Transverse colon (tissue), 4 donors: ENCODE results near the gene ARHGAP24. TPM values are rescaled to one million over a fixed set of nuclear protein-coding genes. Genes with fewer than 3 reads are reported as not detected.
A peak's percentile ranks its signal among the peaks of the same experiment; 100 is the strongest.

Source experiments
- DNase-seq: peaks from one replicate; pipeline ENCODE4 v3.0.0-alpha.2; 2019
- H3K27ac ChIP-seq, 4 donors: fragments of 200-600 bp; sonication (generic); 2 replicates each; pipeline ENCODE4 v1.5.1; 2016 to 2018; ENCODE audit warnings: inconsistent platforms in 4 of 4
- H3K27me3 ChIP-seq: fragments of 200-600 bp; sonication (generic); 2 replicates; pipeline ENCODE4 v1.5.1; 2017; ENCODE audit warnings: inconsistent platforms
- H3K36me3 ChIP-seq, 4 donors: fragments of 200-600 bp; sonication (generic); 2 replicates each; pipeline ENCODE4 v1.5.1; 2017 to 2019; ENCODE audit warnings: inconsistent platforms in 4 of 4
- H3K4me1 ChIP-seq, 4 donors: fragments of 200-600 bp; sonication (generic); 2 replicates each; pipeline ENCODE4 v1.5.1; 2017 to 2020; ENCODE audit warnings: inconsistent platforms in 4 of 4
- H3K4me3 ChIP-seq, 4 donors: fragments of 200-600 bp; sonication (generic); 1 replicate in 1 of 4; 2 replicates in 3 of 4; pipeline versions ENCODE4 v1.5.1 to v1.6.1; 2017 to 2019; ENCODE audit warnings: inconsistent platforms in 4 of 4
- H3K9me3 ChIP-seq, 2 donors: fragments of 200-600 bp; sonication (generic); 2 replicates each; pipeline ENCODE4 v1.5.1; 2017 to 2019; ENCODE audit warnings: inconsistent platforms in 2 of 2
- EP300 ChIP-seq: sonication (generic); formaldehyde crosslinking; IDR thresholded peaks from one replicate; pipeline ENCODE4 v1.6.1; 2017; ENCODE audit warnings: antibody characterized with exemption, low read depth
- POLR2A ChIP-seq: fragments of 450-650 bp; IDR thresholded peaks from one replicate; pipeline ENCODE4 v1.6.1; 2016; ENCODE audit warnings: antibody characterized with exemption, mild to moderate bottlenecking, moderate library complexity
- POLR2AphosphoS5 ChIP-seq, 3 donors: sonication (generic); formaldehyde crosslinking; IDR thresholded peaks; one replicate each; pipeline ENCODE4 v1.6.1; 2016; ENCODE audit warnings: antibody characterized with exemption in 3 of 3
- WGBS, 2 donors: methylation state at CpG; one replicate each; pipeline ENCODE4 v1.1.5; 2018; ENCODE audit warnings: low coverage in 1 of 2; 5-methylcytosine and 5-hydroxymethylcytosine counted together
- in situ Hi-C, 4 donors: fragments of 200-750 bp; cut with MboI; loops; one replicate each; pipeline versions ENCODE4 v1.15.0 to v1.15.1; 2017; ENCODE audit warnings: low sequenced_read_pairs in 3 of 4, low pct_ligation_motif_present in 1 of 4, low pct_unique_long_range_greater_than_20kb in 1 of 4
- intact Hi-C: fragments of 100-400 bp; cut with DNase I; formaldehyde crosslinking; loops from one replicate; pipeline ENCODE4 v1.15.1; 2023; ENCODE audit warnings: low total_unique reads
- total RNA-seq, 4 donors: library from RNA; depleted of rRNA; stranded (reverse); fragments of >200 nt; gene quantifications; one replicate each; pipeline ENCODE4 v1.1.0, GENCODE V29; 2016
- TF ChIP-seq, protein P1 (sequence below), 5 experiments: fragments of 200-600 bp in 3 of 5; fragments of 450-650 bp in 2 of 5; sonication (generic) in 3 of 5; IDR thresholded peaks; 1 replicate in 2 of 5; 2 replicates in 3 of 5; pipeline ENCODE4 v1.5.1; 2016 to 2017; ENCODE audit warnings: antibody characterized with exemption in 5 of 5, inconsistent platforms in 3 of 5, mild to moderate bottlenecking in 2 of 5, moderate library complexity in 1 of 5

Gene ARHGAP24
- total RNA-seq, 4 donors from 2014 or later = 4.2 to 32.0 (median 12.6) TPM

DNA sequence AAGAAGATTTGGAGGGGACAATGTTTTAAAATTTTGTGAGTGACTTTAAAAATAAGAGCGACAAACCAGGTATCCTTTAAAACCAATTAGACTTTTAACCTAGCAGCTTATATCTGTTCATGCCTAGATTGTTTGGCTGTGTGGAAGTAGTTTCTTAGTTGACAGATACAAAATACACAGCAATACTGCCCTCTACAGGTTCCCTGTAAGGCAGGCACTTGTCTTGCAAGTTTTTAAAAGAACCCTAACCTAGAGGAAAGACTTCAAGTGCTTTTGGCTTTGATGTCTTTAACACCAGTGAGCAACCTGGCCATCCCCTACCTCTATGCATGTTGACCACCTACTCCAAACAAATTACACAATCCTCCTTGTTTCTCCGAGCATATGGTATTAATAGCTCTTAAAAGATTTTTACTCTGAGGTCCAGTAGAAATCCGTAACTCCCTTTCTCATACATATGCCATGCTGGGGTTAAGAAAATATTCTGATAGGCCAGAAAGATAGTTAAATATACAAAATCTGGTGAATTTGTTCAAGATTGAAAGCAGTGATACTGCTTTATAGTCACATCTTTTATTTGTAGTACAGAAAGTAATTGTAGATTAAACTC, 273.0 kb downstream of the ARHGAP24 start:
- Histone ChIP-seq H3K4me3 (no peak overlapping the region), H3K4me1 (peaks cover 0 to 20% (median 0%) of the 10 kb centered on the region in 4 donors), H3K36me3 (no peaks in the 10 kb centered on the region), H3K27ac (no peak overlapping the region), H3K27me3 (no peaks in the 10 kb centered on the region), H3K9me3 (no peaks in the 10 kb centered on the region)
- intact Hi-C loops = no loop called here
- in situ Hi-C loops = loop anchor here (10.0 to 25.0 kb wide), 4 partner anchors 336 to 611 kb away; no protein-coding TSS in a partner anchor
- 33 to 37% methylated on average over 3 of the region's 3 CpGs for WGBS, 2 donors
- TF ChIP-seq, protein P1, sequence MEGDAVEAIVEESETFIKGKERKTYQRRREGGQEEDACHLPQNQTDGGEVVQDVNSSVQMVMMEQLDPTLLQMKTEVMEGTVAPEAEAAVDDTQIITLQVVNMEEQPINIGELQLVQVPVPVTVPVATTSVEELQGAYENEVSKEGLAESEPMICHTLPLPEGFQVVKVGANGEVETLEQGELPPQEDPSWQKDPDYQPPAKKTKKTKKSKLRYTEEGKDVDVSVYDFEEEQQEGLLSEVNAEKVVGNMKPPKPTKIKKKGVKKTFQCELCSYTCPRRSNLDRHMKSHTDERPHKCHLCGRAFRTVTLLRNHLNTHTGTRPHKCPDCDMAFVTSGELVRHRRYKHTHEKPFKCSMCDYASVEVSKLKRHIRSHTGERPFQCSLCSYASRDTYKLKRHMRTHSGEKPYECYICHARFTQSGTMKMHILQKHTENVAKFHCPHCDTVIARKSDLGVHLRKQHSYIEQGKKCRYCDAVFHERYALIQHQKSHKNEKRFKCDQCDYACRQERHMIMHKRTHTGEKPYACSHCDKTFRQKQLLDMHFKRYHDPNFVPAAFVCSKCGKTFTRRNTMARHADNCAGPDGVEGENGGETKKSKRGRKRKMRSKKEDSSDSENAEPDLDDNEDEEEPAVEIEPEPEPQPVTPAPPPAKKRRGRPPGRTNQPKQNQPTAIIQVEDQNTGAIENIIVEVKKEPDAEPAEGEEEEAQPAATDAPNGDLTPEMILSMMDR (IDR thresholded peaks at IDR 0.05) = peak; percentile 77 to 85 (median 80)
- no peak for TF ChIP-seq POLR2A
- DNase-seq = peak; percentile 15

DNA sequence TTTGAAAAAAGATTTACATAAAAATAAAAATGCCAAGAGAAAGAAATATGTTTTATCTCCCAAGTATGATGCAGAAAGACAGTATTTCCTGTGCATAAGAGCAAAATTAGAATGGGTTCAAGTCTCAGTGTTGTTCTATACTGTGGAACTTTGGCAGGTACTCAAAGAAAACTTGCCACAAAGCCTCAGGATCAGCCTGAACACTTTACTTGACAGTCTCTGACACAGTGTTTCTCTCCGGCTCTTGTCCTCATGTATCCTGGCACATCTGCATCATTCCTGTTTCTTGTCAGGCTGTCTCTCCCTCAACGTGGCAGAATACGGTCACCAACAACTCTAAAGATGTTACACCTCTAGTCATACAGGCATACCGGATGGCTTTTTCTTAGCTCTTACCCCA, 273.7 kb downstream of the ARHGAP24 start:
- H3K4me3 ChIP-seq = no peak overlapping the region

DNA sequence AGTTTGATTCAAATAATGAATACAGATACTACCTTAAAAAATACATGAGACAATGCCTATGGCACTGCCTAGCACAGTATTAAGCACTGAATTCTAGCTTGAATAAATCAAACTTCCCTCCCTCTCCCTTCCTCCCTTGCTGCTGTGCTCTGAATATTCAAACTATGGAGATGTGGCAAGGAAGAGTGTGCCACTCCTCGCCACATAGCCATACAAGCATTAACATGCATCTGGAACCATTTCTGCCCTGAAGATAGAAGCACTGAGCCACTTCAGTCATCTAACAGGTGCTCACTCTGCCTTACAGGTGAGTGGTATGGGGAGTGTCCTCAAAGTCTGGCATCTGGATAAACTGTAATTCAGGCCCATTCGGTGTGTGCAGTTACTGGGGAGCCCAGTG, 276.9 kb downstream of the ARHGAP24 start:
- 74% methylated on average over 2 of the region's 2 CpGs; no CpG with 5 or more reads in 1 of the 2 donors for WGBS, 2 donors
- no peaks in the 10 kb centered on the region for H3K4me1 ChIP-seq
- H3K9me3 ChIP-seq = no peaks in the 10 kb centered on the region
- intact Hi-C loops = no loop called here
- DNase-seq = no peak
- H3K4me3 ChIP-seq = no peak overlapping the region
- H3K27ac ChIP-seq = no peak overlapping the region
- H3K36me3 ChIP-seq = no peaks in the 10 kb centered on the region
- TF ChIP-seq POLR2A (no peak), POLR2AphosphoS5 (IDR thresholded peaks at IDR 0.05) (no peak), EP300 (no peak)
- TF ChIP-seq, protein P1 (IDR thresholded peaks at IDR 0.05) = no peak
- in situ Hi-C loops = loop anchor here in 1 of 4 donors (25.0 kb wide), 1 partner anchor 615 kb away; no protein-coding TSS in a partner anchor
- H3K27me3 ChIP-seq = no peaks in the 10 kb centered on the region

More for the DNA sequence above, 273.7 kb downstream of the ARHGAP24 start:
- WGBS, 2 donors = 74 to 86% methylated on average over 1 to 4 of the region's 4 CpGs
- no peaks in the 10 kb centered on the region for H3K36me3 ChIP-seq
- TF ChIP-seq POLR2A = no peak
- no peak for TF ChIP-seq POLR2AphosphoS5 (IDR thresholded peaks at IDR 0.05)
- TF ChIP-seq, protein P1 (IDR thresholded peaks at IDR 0.05) = no peak
- TF ChIP-seq EP300 = no peak
- H3K27ac ChIP-seq = no peak overlapping the region
- intact Hi-C loops (no loop called here), in situ Hi-C loops (loop anchor here (10.0 to 25.0 kb wide), 4 partner anchors 336 to 611 kb away; no protein-coding TSS in a partner anchor)
- H3K9me3 ChIP-seq = no peaks in the 10 kb centered on the region
- DNase-seq = no peak
- peaks cover 0 to 18% (median 0%) of the 10 kb centered on the region in 4 donors for H3K4me1 ChIP-seq
- no peaks in the 10 kb centered on the region for H3K27me3 ChIP-seq

DNA sequence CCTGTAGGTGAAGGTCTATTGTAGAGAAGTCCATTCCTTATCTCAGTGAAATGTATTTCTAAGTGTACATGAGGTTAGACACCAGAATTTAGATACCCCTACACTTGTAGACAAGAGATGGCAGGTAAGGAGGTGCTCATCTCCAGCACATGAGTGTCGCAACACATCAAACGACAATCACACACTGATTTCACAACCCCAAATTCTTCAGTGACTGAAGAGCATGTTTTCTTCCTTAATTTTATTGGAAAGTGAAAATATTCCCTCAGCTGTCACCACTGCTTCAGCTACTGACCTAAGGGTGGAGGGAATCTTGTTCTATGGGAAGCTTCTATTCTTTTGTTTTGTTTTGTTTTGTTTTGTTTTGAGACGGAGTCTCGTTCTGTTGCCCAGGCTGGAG, 280.3 kb downstream of the ARHGAP24 start:
- no peak for DNase-seq
- no peak for TF ChIP-seq EP300
- TF ChIP-seq, protein P1 (IDR thresholded peaks at IDR 0.05) = no peak
- TF ChIP-seq POLR2A = no peak
- no peak for TF ChIP-seq POLR2AphosphoS5 (IDR thresholded peaks at IDR 0.05)
- WGBS, 2 donors = 83 to 95% methylated on average over 4 of the region's 4 CpGs
- H3K9me3 ChIP-seq = no peaks in the 10 kb centered on the region
- no peaks in the 10 kb centered on the region for H3K27me3 ChIP-seq
- no peak overlapping the region for H3K27ac ChIP-seq
- no peaks in the 10 kb centered on the region for H3K36me3 ChIP-seq
- no peaks in the 10 kb centered on the region for H3K4me1 ChIP-seq
- intact Hi-C loops (no loop called here), in situ Hi-C loops (loop anchor here in 1 of 4 donors (25.0 kb wide), 1 partner anchor 618 kb away; no protein-coding TSS in a partner anchor)
- H3K4me3 ChIP-seq = no peak overlapping the region
